ENCODE data around the gene RNF169.

The RNF169 gene

GRCh38 chr11:74877132-74877531 is 128.5 kb downstream of the RNF169 start:
- DNase-seq (ENCODE audit: low read depth) = no peak
